GM12864 (cell line): ENCODE data around the gene PIK3C2G.
"Not testable (repeated sequence)": the region's sequence is repeated elsewhere in the genome, so short reads cannot be mapped to it uniquely, and the experiment has no call there.

Experiments used
- DNase-seq: peaks from one replicate; pipeline ENCODE4 v3.0.0-alpha.2; 2011; ENCODE audit warnings: low read depth
- H3K4me3 ChIP-seq: 2 replicates; pipeline ENCODE4 v1.5.1; 2011; ENCODE audit warnings: mild to moderate bottlenecking, low read depth, low read length, control low read depth
- TF ChIP-seq, protein P1 (sequence below): IDR thresholded peaks from 2 replicates; pipeline ENCODE4 v1.5.1; 2011; ENCODE audit warnings: low read depth, mild to moderate bottlenecking, moderate library complexity, low read length, control low read depth, inconsistent platforms; ENCODE audit errors: missing control alignments

PIK3C2G gene

DNA sequence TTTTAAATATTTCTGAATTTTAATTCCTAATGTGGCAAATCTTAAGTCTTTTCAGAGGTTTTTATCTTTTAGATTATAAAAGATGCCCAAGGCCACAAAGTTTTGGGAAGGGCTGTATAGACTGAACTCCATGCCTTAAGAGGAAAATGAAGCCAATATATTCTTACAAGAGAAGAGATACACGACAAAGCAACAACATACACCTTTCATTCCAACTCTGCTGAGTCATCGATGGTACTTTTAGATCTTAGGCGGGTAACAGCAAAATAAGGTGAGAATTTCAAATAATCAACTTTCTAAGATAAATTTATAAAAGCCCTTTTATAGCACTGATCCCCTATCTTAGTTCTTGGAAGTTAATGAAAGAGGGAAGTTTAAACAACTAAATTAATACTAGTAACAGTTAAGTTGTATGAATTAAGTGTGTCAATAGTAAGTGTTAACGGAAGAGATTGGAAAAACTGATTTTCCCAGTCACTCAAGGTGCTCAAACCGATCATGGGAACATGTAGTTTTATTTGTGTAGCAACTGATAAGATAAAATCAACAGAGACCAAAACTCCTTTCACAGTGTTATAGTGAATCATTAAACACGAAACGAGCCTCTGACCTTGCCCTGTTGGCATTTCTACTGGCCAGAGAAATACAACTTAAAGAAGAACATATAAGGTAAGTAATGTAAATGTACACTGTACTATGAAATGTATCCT is 18.8 kb upstream of the PIK3C2G start:
- DNase-seq, result no peak
- TF ChIP-seq, protein P1, sequence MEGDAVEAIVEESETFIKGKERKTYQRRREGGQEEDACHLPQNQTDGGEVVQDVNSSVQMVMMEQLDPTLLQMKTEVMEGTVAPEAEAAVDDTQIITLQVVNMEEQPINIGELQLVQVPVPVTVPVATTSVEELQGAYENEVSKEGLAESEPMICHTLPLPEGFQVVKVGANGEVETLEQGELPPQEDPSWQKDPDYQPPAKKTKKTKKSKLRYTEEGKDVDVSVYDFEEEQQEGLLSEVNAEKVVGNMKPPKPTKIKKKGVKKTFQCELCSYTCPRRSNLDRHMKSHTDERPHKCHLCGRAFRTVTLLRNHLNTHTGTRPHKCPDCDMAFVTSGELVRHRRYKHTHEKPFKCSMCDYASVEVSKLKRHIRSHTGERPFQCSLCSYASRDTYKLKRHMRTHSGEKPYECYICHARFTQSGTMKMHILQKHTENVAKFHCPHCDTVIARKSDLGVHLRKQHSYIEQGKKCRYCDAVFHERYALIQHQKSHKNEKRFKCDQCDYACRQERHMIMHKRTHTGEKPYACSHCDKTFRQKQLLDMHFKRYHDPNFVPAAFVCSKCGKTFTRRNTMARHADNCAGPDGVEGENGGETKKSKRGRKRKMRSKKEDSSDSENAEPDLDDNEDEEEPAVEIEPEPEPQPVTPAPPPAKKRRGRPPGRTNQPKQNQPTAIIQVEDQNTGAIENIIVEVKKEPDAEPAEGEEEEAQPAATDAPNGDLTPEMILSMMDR, result no peak
- no peak overlapping the region for H3K4me3 ChIP-seq

GRCh38 chr12:18243238-18243637 is 18.1 kb upstream of the PIK3C2G start:
- H3K4me3 ChIP-seq, result no peak overlapping the region
- no peak for DNase-seq
- TF ChIP-seq, protein P1, result no peak

DNA sequence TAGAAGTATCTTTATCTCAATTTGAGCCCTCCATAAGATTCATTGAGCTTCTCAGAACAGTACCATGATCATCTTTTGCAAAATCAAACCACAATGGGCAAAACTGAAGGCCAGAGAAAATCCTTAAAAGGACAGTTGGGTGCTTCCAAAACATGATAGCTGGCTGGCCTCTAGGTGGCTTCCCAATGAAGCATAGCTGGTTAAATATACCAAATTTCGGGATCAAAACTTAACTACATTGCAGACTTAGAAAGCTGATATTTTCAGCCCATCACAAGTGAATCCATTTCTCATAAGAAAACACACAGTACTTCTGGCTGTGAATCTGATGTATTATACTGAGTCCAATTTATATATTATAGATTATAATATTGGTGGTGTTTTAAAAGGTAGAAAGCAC is 15.3 kb upstream of the PIK3C2G start:
- H3K4me3 ChIP-seq, result no peak overlapping the region
- DNase-seq, result no peak
- TF ChIP-seq, protein P1, result no peak

DNA sequence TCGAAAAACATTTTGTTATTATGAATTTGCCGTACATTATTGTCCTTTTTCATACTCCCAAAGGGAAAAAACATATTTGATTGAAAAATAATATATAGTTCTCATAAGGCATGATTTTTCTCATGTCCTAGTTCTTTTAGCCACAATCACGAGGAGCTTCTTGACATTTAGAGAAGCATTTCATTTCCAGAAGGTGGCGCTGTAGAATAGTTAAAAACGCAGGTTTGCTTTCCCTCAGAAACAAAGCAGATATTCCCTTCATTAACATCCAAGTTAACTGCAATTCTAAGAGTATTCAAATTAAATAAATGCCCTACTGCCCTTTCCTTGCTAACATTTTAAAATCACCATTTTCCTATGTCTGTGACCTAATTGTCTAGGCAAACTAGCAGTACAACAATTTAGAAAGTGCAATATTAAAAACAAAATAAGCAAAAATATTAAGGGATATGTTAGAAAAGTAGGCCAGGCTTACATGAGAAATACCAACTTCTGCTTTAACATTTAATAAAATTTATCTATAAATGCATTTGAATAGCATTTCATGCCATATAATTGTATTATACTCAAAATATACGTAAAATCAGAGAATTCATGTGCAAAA is 10.9 kb upstream of the PIK3C2G start:
- TF ChIP-seq, protein P1, result peak; percentile 53
- no peak for DNase-seq
- H3K4me3 ChIP-seq, result no peak overlapping the region

DNA sequence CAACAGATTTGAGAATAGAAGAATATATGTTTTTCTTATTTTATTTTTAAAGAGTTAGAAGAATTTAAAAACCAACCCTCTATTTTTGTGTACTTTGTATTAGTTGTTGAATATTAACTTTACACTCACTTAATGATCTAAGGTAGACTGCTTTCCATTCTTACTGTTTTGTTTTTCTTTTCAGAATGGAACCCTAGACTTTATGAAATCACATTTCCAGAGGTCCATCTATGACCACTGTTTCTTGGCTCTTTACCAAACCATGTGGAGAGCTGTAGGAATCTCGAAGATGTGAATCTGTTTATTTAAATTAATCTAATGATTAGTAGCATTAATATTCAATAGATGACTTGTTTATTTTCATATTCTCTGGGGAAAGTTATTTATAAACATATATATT is 7.2 kb upstream of the PIK3C2G start:
- TF ChIP-seq, protein P1, result no peak
- no peak overlapping the region for H3K4me3 ChIP-seq
- no peak for DNase-seq

DNA sequence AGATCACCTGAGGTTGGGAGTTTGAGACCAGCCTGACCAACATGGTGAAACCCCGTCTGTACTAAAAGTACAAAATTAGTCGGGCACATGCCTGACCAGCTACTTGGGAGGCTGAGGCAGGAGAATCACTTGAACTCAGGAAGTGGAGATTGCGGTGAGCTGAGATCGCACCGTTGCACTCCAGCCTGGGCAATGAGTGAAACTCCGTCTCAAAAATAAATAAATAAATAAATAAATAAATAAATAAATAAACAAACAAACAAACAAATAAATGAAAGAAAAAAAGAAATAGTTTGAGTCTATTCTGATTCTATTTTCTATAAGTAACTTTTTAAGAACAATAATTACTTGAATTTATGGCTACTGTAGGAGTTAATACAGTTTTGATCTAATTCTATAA is 6.3 kb upstream of the PIK3C2G start:
- H3K4me3 ChIP-seq, DNase-seq: not testable (repeated sequence)

DNA sequence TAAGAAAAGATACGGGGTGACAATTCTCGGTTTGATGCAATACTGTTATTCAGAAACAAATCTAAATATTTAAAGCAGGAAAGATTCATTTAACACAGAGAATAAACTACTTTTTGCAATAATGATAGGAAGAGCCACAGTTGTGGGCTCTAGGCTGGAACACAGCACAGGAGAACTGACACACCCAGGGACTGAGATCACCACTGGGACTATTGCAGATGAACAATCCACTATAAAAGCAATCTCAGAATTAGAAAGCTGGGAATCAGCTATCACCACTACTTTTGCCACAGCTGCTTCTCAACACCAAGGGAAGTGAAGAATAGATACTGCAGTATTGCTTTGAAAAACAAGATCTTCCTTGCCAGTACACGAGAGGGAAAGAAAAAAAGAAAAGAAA is 4.1 kb upstream of the PIK3C2G start:
- DNase-seq, result no peak
- no peak overlapping the region for H3K4me3 ChIP-seq
- TF ChIP-seq, protein P1, result no peak
